Middle frontal gyrus (tissue), 1 donor: ENCODE data around the gene POTEF.
"Not testable (repeated sequence)": the region's sequence is repeated elsewhere in the genome, so short reads cannot be mapped to it uniquely, and the experiment has no call there.

Experiments
- DNase-seq: peaks from one replicate; pipeline ENCODE4 v3.0.0-alpha.2; 2015; ENCODE audit warnings: low spot score; ENCODE audit errors: extremely low spot score

POTEF gene

DNA sequence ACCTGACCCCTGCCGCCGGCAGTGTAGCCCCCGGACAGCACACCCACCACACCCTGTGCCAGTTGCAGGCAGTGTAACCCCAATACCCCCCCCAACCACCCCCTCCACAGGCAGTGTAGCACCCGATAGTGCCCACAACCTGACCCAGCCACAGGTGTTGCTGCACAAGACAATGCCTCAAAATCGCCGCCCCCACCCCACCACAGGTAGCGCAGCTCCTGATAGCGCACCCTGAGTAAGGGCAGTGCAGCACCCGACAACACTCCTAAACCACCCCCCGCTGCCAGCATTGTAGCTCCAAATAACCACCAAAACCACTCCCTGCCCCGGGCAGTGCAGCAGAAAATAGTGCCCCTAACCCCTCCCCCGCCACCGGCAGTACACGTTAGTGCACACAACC, 558 bp downstream of the POTEF start:
- not testable (repeated sequence) for DNase-seq

- DNase-seq: not testable (repeated sequence)
Measured at GRCh38 chr2:130127726-130128125, 1.3 kb downstream of the POTEF start.

- not testable (repeated sequence) for DNase-seq
Measured at GRCh38 chr2:130120924-130121323, 8.1 kb downstream of the POTEF start.

GRCh38 chr2:130102597-130103363, 26.2 kb downstream of the POTEF start:
- not testable (repeated sequence) for DNase-seq

DNA sequence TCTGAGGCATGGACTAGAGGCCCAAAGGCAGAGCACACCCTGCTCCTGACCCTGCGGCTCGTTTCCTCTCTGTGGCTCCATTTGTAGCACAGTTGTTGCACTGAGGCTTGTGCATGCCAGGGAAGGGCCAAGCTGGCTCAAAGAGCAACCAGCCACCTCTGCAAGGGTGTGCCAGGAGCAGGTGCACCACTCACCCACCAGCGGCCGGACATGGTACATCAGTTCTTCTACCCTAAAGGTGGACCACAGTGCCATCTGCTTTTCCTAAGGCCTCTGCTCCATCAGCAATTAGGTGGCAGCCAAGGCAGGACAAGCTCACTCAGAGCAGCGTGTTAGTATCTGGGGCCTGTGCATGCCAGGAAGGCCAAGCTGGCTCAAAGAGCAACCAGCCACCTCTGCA, 66.4 kb downstream of the POTEF start:
- not testable (repeated sequence) for DNase-seq

DNA sequence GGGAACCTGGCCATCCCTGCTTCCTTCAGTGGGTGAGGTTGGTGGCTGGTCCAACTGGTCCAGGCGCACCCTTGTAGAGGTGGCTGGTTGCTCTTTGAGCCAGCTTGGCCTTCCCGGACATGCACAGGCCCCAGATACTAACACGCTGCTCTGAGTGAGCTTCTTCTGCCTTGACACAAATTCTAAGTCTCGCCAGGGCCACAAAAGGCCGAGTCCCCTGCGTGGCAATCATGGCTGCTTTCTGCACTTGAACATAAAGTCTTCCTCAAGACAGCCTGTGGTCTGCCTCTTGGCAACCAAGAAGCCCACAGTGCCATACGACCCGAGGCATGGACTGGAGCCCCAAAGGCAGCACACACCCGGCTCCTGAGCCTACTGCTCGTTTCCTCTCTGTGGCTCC, 69.0 kb downstream of the POTEF start:
- DNase-seq: not testable (repeated sequence)

GRCh38 chr2:130056336-130056735, 72.7 kb downstream of the POTEF start:
- DNase-seq: not testable (repeated sequence)

DNA sequence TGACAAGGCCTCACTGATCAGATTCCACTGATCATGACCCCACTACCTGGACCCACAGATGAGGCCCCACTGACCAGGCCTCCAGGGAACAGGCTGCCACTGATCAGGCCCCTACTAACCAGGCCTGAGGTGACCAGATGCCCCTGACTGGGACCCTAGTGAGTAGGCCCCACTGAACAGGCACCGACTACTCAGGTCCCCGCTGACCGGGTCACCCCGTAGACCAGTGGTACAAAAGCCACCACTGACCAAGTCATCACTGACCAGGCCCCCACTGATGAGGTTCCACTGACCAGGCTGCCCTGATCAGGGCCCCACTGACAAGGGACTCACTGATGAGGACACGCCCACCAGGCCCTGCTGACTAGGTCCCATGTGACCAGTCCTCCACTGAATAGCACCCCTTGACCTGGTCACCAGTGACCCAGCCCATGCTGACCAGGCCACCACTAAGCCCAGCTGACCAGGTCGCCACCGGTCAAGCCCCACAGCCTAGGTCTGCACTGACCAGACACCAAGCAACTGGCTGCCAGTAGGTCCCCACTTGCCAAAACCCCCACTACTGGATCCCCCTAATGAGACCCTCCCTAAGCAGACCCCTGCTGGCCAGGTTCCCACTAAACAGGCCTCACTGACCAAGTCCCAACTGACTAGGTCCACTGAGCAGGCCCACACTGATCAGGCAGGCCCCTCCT, 75.7 kb downstream of the POTEF start:
- DNase-seq: not testable (repeated sequence)

- not testable (repeated sequence) for DNase-seq
Measured at GRCh38 chr2:130052376-130052775, 76.6 kb downstream of the POTEF start.

DNA sequence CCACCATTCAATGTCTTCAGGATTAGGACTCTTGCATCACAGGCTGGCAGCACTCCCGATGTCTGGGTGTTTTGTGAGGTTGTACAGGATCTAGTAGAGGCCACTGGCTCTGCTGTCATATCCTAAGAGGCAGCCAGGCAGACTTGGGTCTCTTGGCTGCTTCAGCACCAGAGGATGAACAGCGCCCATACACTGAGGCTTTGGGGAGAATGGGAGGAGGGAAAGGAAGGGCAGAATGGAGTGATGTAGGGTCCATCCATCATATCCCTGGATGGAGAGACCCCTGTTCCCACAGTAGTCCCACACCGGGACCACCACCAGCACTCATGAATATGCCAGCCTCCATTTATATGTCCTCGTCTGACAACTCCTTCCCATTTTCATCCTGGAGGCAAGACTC, 80.6 kb downstream of the POTEF start:
- DNase-seq: not testable (repeated sequence)

- DNase-seq: not testable (repeated sequence)
Measured at GRCh38 chr2:130038265-130038603, 90.8 kb downstream of the POTEF start.

DNA sequence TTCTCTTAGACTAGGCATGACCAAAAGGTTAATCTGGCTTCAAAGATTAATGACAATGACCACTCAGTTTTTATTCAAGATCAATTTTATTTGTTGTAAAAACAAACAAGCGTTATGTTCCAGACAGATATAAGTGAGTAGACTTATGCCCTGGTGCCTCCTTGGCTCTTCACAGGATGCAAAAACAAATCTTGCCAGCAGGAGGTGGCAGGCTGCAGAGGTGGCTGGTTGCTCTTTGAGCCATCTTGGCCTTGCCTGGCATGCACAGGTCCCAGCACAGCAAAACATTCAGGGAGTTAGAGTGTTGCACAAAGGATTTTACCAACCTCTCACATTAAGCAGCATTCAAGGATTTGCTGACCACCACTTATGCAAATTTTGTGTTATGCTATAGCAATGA, 103.1 kb downstream of the POTEF start:
- DNase-seq: not testable (repeated sequence)
